ENCODE results near the gene MOCOS.

The MOCOS gene

GRCh38 chr18:36256094-36256493, 68.8 kb downstream of the MOCOS start:
- H3K4me3 ChIP-seq (replicated peaks in 1 of 2; ENCODE audit: low read depth in 2 of 2, low read length in 2 of 2): no peak overlapping the region
- no peak for DNase-seq (ENCODE audit: low read depth in 2 of 2)
- TF ChIP-seq, protein P1, sequence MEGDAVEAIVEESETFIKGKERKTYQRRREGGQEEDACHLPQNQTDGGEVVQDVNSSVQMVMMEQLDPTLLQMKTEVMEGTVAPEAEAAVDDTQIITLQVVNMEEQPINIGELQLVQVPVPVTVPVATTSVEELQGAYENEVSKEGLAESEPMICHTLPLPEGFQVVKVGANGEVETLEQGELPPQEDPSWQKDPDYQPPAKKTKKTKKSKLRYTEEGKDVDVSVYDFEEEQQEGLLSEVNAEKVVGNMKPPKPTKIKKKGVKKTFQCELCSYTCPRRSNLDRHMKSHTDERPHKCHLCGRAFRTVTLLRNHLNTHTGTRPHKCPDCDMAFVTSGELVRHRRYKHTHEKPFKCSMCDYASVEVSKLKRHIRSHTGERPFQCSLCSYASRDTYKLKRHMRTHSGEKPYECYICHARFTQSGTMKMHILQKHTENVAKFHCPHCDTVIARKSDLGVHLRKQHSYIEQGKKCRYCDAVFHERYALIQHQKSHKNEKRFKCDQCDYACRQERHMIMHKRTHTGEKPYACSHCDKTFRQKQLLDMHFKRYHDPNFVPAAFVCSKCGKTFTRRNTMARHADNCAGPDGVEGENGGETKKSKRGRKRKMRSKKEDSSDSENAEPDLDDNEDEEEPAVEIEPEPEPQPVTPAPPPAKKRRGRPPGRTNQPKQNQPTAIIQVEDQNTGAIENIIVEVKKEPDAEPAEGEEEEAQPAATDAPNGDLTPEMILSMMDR (IDR thresholded peaks at IDR 0.05; ENCODE audit: low read depth, low read length): no peak

DNA sequence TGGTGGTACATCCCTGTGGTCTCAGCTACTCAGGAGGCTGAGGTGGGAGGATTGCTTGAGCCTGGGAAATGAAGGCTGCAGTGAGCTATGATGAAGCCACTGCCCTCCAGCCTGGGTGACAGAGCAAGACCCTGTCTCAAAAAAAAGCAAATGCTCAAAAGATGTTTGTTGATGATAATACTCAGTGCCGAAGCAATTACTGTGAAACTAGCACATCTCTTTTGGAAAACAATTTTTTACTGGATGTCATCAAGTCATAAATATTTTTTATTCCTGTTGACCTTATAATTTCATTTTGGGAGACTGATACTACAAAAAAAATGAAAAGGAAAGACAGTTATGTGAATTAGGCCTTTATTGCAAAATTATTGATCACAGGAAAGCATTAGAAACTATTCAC, 75.7 kb downstream of the MOCOS start:
- H3K4me3 ChIP-seq (replicated peaks in 1 of 2; ENCODE audit: low read depth in 2 of 2, low read length in 2 of 2): no peak overlapping the region
- TF ChIP-seq, protein P1 (IDR thresholded peaks at IDR 0.05; ENCODE audit: low read depth, low read length): no peak
- DNase-seq (ENCODE audit: low read depth in 2 of 2): no peak

- no peak for DNase-seq (ENCODE audit: low read depth in 2 of 2)
- TF ChIP-seq, protein P1 (IDR thresholded peaks at IDR 0.05; ENCODE audit: low read depth, low read length): no peak
- H3K4me3 ChIP-seq (replicated peaks in 1 of 2; ENCODE audit: low read depth in 2 of 2, low read length in 2 of 2): no peak overlapping the region
Observed at GRCh38 chr18:36264283-36264682, 77.0 kb downstream of the MOCOS start.

- H3K4me3 ChIP-seq (replicated peaks in 1 of 2; ENCODE audit: low read depth in 2 of 2, low read length in 2 of 2): no peak overlapping the region
- peak; percentile 8 to 72 for DNase-seq (ENCODE audit: low read depth in 2 of 2)
- TF ChIP-seq, protein P1 (IDR thresholded peaks at IDR 0.05; ENCODE audit: low read depth, low read length): no peak
Observed at GRCh38 chr18:36265015-36265414, 77.7 kb downstream of the MOCOS start.

DNA sequence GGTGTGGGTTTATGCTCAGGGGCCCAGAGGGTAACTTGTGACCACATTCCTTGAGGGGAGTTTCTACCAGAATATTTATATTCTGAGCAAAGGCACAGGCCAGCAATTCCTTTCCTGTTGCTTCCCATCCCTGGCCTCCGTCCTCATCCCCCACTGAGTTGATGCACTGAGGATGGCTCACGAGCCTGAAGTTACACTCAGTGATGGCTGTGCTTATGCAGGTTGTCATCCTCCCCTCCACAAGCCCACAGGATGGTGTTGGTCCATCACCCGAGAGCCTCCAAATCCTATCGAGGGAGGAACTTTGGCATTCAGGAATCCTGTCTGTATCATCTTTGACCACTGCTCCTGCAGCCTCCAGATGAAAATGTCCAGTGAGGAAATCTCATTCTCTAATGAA, 81.9 kb downstream of the MOCOS start:
- H3K4me3 ChIP-seq (replicated peaks in 1 of 2; ENCODE audit: low read depth in 2 of 2, low read length in 2 of 2): no peak overlapping the region
- TF ChIP-seq, protein P1 (IDR thresholded peaks at IDR 0.05; ENCODE audit: low read depth, low read length): no peak
- DNase-seq (ENCODE audit: low read depth in 2 of 2): no peak

DNA sequence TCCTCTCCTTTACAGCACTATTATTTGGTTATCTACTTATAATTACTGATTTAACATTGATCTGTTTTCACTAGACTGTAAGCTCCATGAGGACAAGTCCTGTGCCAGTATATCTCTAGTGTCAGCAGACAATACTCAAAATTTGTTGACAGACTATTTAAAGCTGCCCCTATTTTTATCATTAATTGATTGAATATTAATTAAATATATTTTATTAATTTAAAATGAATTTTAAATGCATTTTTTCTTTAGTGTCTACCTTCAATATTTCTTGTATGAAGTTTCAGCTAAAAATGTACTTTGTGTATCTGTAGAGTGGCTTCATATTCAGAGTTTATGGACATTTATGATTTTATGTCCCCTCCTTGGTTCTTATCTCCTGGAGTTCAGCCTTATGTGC, 83.9 kb downstream of the MOCOS start:
- H3K4me3 ChIP-seq (replicated peaks in 1 of 2; ENCODE audit: low read depth in 2 of 2, low read length in 2 of 2): no peak overlapping the region
- DNase-seq (ENCODE audit: low read depth in 2 of 2): no peak
- TF ChIP-seq, protein P1 (IDR thresholded peaks at IDR 0.05; ENCODE audit: low read depth, low read length): no peak

GRCh38 chr18:36273347-36273746, 86.0 kb downstream of the MOCOS start:
- no peak overlapping the region for H3K4me3 ChIP-seq (replicated peaks in 1 of 2; ENCODE audit: low read depth in 2 of 2, low read length in 2 of 2)
- DNase-seq (ENCODE audit: low read depth in 2 of 2): no peak
- TF ChIP-seq, protein P1 (IDR thresholded peaks at IDR 0.05; ENCODE audit: low read depth, low read length): no peak
